Liver (tissue), 9 donors: ENCODE results near the gene CCSER2. TPM values are rescaled to one million over a fixed set of nuclear protein-coding genes. Genes with fewer than 3 reads are reported as not detected.

Source experiments
- DNase-seq: peaks from one replicate; pipeline ENCODE4 v3.0.0-alpha.2; 2017; ENCODE audit warnings: low spot score
- H3K27ac ChIP-seq, 2 donors: one replicate each; pipeline ENCODE4 v1.7.0; 2013; ENCODE audit warnings: inconsistent platforms in 2 of 2, low read length in 2 of 2, control low read depth in 1 of 2, low read depth in 1 of 2, mild to moderate bottlenecking in 1 of 2
- H3K27me3 ChIP-seq, 4 donors: one replicate each; pipeline versions ENCODE4 v1.6.1 to v1.7.0; 2013; ENCODE audit warnings: low read length in 3 of 4, inconsistent platforms in 1 of 4, mild to moderate bottlenecking in 1 of 4, moderate library complexity in 1 of 4; ENCODE audit not compliant: control insufficient read depth in 4 of 4, insufficient read depth in 4 of 4
- H3K36me3 ChIP-seq, 4 donors: one replicate each; pipeline versions ENCODE4 v1.6.1 to v1.7.0; 2013; ENCODE audit warnings: low read length in 3 of 4, mild to moderate bottlenecking in 3 of 4, low read depth in 1 of 4, moderate library complexity in 1 of 4; ENCODE audit not compliant: control insufficient read depth in 4 of 4, insufficient read depth in 3 of 4
- H3K4me1 ChIP-seq, 4 donors: one replicate each; pipeline versions ENCODE4 v1.6.1 to v1.7.0; 2013; ENCODE audit warnings: low read length in 3 of 4, mild to moderate bottlenecking in 3 of 4, moderate library complexity in 1 of 4; ENCODE audit not compliant: control insufficient read depth in 4 of 4, insufficient read depth in 4 of 4
- H3K4me3 ChIP-seq, 3 donors: one replicate each; pipeline versions ENCODE4 v1.6.1 to v1.7.0; 2013; ENCODE audit warnings: low read length in 3 of 3, control low read depth in 1 of 3, low read depth in 1 of 3, mild to moderate bottlenecking in 1 of 3
- H3K9ac ChIP-seq, 2 donors: one replicate each; pipeline ENCODE4 v1.7.0; 2013; ENCODE audit warnings: low read length in 2 of 2, mild to moderate bottlenecking in 2 of 2, moderate library complexity in 2 of 2, control low read depth in 1 of 2, low read depth in 1 of 2
- H3K9me3 ChIP-seq, 4 donors: one replicate each; pipeline versions ENCODE4 v1.6.1 to v1.7.0; 2013; ENCODE audit warnings: low read length in 3 of 4; ENCODE audit not compliant: control insufficient read depth in 4 of 4
- EGR1 ChIP-seq, 2 donors: IDR thresholded peaks; 2 replicates each; pipeline ENCODE4 v1.6.1; 2016 to 2018; ENCODE audit warnings: antibody characterized with exemption in 2 of 2, low read depth in 2 of 2
- FOXA1 ChIP-seq: IDR thresholded peaks from 2 replicates; pipeline ENCODE4 v1.6.1; 2016; ENCODE audit warnings: antibody characterized with exemption
- FOXA2 ChIP-seq: IDR thresholded peaks from 2 replicates; pipeline ENCODE4 v1.6.1; 2016; ENCODE audit warnings: antibody characterized with exemption
- GABPA ChIP-seq, 2 donors: IDR thresholded peaks in 1 of 2; conservative IDR thresholded peaks in 1 of 2; 2 replicates each; pipeline ENCODE4 v1.6.1; 2016; ENCODE audit warnings: antibody characterized with exemption in 2 of 2, mild to moderate bottlenecking in 1 of 2, moderate library complexity in 1 of 2
- HNF4A ChIP-seq, 2 donors: conservative IDR thresholded peaks; 2 replicates each; pipeline ENCODE4 v1.6.1; 2016; ENCODE audit warnings: antibody characterized with exemption in 2 of 2, mild to moderate bottlenecking in 2 of 2
- HNF4G ChIP-seq: IDR thresholded peaks from 2 replicates; pipeline ENCODE4 v1.6.1; 2016; ENCODE audit warnings: antibody characterized with exemption
- JUND ChIP-seq, 2 donors: IDR thresholded peaks; 2 replicates each; pipeline ENCODE4 v1.6.1; 2016; ENCODE audit warnings: antibody characterized with exemption in 2 of 2
- NR2F2 ChIP-seq: IDR thresholded peaks from 2 replicates; pipeline ENCODE4 v1.6.1; 2016; ENCODE audit warnings: antibody characterized with exemption
- RXRA ChIP-seq, 2 donors: IDR thresholded peaks; 2 replicates each; pipeline ENCODE4 v1.6.1; 2017 to 2018; ENCODE audit warnings: antibody characterized with exemption in 2 of 2, mild to moderate bottlenecking in 1 of 2
- SP1 ChIP-seq: IDR thresholded peaks from 2 replicates; pipeline ENCODE4 v1.6.1; 2018; ENCODE audit warnings: antibody characterized with exemption, mild to moderate bottlenecking
- TAF1 ChIP-seq: conservative IDR thresholded peaks from 2 replicates; pipeline ENCODE4 v1.6.1; 2016; ENCODE audit warnings: antibody characterized with exemption, mild to moderate bottlenecking
- YY1 ChIP-seq: IDR thresholded peaks from 2 replicates; pipeline ENCODE4 v1.6.1; 2016; ENCODE audit warnings: antibody characterized with exemption, mild to moderate bottlenecking
- WGBS: extraction: QIAGEN DNeasy Blood & Tissue Kit; methylation state at CpG from one replicate; pipeline ENCODE4 v1.1.7; 2013; 5-methylcytosine and 5-hydroxymethylcytosine counted together
- polyA plus RNA-seq, 2 donors: library from polyadenylated mRNA; stranded (reverse) in 1 of 2; unstranded in 1 of 2; fragments of 200-250 nt in 1 of 2; fragments of >200 nt in 1 of 2; fragmentation: Nextera tagmentation in 1 of 2; extraction: Ambion mirVana in 1 of 2; gene quantifications; one replicate each; pipeline versions ENCODE4 v1.2.1 to v1.2.3, GENCODE V29; 2013 to 2015
- total RNA-seq, 2 donors: library from RNA; depleted of rRNA; stranded (reverse); fragments of >200 nt; gene quantifications; one replicate each; pipeline ENCODE4 v1.2.3, GENCODE V29; 2014
- TF ChIP-seq, protein P1 (sequence below): IDR thresholded peaks from 2 replicates; pipeline ENCODE4 v1.6.1; 2016; ENCODE audit warnings: antibody characterized with exemption, mild to moderate bottlenecking
- TF ChIP-seq, protein P2 (sequence below): fragments of 150-350 bp; IDR thresholded peaks from 2 replicates; pipeline ENCODE4 v1.5.1; 2017; ENCODE audit warnings: improper control_type of control experiment, low read depth, low read length; ENCODE audit not compliant: missing input control
- TF ChIP-seq, protein P3 (sequence below): IDR thresholded peaks from 2 replicates; pipeline ENCODE4 v1.6.1; 2016; ENCODE audit warnings: antibody characterized with exemption
- TF ChIP-seq, protein P4 (sequence below): IDR thresholded peaks from 2 replicates; pipeline ENCODE4 v1.6.1; 2016; ENCODE audit warnings: antibody characterized with exemption
- donor health status: healthy.
- donor health status: healthy.
- donor health status: healthy.
- donor health status: healthy.
- donor health status: healthy.

CCSER2 gene
- total and polyA plus RNA-seq, 4 donors = 5.6 to 18.2 (median 12.1) TPM

DNA sequence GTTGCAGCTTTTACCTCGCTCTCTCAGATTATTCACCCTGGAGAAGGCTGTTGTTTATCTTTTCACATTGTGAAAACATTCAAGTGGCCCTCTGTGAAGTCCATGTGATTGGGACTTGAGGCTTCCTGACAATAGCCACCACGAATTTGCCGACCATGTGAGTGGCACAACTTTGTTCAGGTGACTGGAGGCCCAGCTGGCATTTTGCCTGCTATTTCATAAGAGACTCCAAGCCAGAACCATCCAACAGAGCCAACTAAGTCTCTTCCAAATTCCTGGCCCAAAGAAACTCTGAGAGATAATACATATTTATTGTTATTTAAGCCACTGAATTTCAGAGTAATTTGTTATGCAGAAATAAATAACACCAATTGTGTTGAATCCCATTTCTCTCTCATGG lies 38.2 kb upstream of the CCSER2 start:
- WGBS = 44% methylated on average over 3 of the region's 3 CpGs

DNA sequence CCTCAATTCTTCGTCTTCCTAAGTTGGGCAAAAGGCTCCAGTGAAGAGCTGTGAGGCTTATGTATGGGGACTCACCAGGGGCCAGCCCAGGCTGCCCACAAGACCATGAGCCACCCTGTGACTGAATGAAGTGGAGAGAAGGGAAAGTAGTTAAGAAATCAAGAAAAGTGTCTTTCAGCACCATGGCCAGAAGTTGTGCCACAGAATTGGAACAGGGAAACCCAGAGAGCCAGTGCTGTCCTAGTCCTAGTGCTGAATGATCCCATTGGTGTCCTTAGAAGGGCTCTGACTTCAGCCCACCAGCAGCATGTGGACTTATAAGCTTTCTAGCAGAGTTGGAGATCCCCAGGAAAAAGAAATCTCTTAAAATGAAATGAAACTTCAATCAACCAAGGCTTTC lies 37.0 kb upstream of the CCSER2 start:
- Histone ChIP-seq H3K9ac (no peak overlapping the region), H3K9me3 (no peaks in the 10 kb centered on the region), H3K36me3 (no peaks in the 10 kb centered on the region), H3K27me3 (no peaks in the 10 kb centered on the region), H3K4me3 (no peak overlapping the region), H3K27ac (no peak overlapping the region), H3K4me1 (no peaks in the 10 kb centered on the region)
- 51% methylated on average over 1 of the region's 1 CpG for WGBS
- TF ChIP-seq EGR1 (IDR thresholded peaks at IDR 0.05; ENCODE audit: low read depth in 2 of 2) = no peak
- TF ChIP-seq, protein P1, sequence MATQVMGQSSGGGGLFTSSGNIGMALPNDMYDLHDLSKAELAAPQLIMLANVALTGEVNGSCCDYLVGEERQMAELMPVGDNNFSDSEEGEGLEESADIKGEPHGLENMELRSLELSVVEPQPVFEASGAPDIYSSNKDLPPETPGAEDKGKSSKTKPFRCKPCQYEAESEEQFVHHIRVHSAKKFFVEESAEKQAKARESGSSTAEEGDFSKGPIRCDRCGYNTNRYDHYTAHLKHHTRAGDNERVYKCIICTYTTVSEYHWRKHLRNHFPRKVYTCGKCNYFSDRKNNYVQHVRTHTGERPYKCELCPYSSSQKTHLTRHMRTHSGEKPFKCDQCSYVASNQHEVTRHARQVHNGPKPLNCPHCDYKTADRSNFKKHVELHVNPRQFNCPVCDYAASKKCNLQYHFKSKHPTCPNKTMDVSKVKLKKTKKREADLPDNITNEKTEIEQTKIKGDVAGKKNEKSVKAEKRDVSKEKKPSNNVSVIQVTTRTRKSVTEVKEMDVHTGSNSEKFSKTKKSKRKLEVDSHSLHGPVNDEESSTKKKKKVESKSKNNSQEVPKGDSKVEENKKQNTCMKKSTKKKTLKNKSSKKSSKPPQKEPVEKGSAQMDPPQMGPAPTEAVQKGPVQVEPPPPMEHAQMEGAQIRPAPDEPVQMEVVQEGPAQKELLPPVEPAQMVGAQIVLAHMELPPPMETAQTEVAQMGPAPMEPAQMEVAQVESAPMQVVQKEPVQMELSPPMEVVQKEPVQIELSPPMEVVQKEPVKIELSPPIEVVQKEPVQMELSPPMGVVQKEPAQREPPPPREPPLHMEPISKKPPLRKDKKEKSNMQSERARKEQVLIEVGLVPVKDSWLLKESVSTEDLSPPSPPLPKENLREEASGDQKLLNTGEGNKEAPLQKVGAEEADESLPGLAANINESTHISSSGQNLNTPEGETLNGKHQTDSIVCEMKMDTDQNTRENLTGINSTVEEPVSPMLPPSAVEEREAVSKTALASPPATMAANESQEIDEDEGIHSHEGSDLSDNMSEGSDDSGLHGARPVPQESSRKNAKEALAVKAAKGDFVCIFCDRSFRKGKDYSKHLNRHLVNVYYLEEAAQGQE = peak; percentile 99
- no peak for DNase-seq

More for the DNA sequence above, 38.2 kb upstream of the CCSER2 start:
- H3K27ac ChIP-seq = no peak overlapping the region
- no peak for DNase-seq
- H3K4me1 ChIP-seq = no peaks in the 10 kb centered on the region
- no peaks in the 10 kb centered on the region for H3K36me3 ChIP-seq
- no peak overlapping the region for H3K9ac ChIP-seq
- H3K27me3 ChIP-seq = no peaks in the 10 kb centered on the region
- no peak overlapping the region for H3K4me3 ChIP-seq
- H3K9me3 ChIP-seq = no peaks in the 10 kb centered on the region
- TF ChIP-seq RXRA (IDR thresholded peaks at IDR 0.05) (no peak), NR2F2 (no peak), FOXA2 (no peak), FOXA1 (no peak), TAF1 (no peak), GABPA (IDR thresholded peaks at IDR 0.05 in 1 of 2, conservative IDR thresholded peaks at IDR 0.05 in 1 of 2) (no peak), YY1 (no peak), HNF4A (conservative IDR thresholded peaks at IDR 0.05) (no peak), EGR1 (IDR thresholded peaks at IDR 0.05; ENCODE audit: low read depth in 2 of 2) (no peak), SP1 (no peak), JUND (IDR thresholded peaks at IDR 0.05) (no peak), HNF4G (no peak)
- TF ChIP-seq, protein P2, sequence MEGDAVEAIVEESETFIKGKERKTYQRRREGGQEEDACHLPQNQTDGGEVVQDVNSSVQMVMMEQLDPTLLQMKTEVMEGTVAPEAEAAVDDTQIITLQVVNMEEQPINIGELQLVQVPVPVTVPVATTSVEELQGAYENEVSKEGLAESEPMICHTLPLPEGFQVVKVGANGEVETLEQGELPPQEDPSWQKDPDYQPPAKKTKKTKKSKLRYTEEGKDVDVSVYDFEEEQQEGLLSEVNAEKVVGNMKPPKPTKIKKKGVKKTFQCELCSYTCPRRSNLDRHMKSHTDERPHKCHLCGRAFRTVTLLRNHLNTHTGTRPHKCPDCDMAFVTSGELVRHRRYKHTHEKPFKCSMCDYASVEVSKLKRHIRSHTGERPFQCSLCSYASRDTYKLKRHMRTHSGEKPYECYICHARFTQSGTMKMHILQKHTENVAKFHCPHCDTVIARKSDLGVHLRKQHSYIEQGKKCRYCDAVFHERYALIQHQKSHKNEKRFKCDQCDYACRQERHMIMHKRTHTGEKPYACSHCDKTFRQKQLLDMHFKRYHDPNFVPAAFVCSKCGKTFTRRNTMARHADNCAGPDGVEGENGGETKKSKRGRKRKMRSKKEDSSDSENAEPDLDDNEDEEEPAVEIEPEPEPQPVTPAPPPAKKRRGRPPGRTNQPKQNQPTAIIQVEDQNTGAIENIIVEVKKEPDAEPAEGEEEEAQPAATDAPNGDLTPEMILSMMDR = no peak
- TF ChIP-seq, protein P1 = no peak
- TF ChIP-seq, protein P3, sequence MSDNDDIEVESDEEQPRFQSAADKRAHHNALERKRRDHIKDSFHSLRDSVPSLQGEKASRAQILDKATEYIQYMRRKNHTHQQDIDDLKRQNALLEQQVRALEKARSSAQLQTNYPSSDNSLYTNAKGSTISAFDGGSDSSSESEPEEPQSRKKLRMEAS = no peak
- TF ChIP-seq, protein P4, sequence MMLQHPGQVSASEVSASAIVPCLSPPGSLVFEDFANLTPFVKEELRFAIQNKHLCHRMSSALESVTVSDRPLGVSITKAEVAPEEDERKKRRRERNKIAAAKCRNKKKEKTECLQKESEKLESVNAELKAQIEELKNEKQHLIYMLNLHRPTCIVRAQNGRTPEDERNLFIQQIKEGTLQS = no peak
